ENCODE measurements around the gene UTS2R.

DNA sequence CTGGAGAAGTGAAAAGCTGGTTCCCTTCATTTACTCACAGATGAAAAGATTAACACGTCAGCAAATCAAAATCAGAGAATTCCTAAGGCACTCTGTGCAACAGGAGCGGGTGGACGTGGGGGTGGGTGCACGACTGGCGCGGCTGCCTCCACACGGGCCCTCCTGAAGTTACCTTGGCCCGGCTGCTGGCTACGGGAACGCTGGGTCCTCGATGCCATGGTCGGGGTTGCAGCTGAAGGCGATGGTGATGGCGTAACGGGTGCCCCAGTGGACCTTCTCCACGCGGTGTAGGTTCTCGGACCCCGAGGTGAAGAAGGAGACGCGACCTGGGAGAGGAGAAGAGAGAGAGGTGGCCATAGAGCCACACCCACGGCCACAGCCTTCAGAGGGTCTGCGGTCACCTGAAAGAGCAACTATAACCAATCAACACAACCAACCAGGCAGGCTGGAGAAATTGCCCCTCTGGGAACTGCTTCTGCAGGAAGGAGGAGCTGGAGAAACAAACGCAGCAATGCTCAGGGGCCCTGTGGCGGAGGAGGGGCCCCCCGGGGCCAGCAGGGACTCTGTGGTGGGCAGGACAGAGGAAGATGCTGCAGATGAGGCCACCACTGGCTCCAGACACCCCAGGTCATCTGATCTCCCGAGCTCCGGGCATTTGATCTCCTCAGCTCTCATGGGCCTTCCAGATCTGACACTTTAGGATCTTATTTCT is 20.8 kb downstream of the UTS2R start:
- TF ChIP-seq, protein P1, sequence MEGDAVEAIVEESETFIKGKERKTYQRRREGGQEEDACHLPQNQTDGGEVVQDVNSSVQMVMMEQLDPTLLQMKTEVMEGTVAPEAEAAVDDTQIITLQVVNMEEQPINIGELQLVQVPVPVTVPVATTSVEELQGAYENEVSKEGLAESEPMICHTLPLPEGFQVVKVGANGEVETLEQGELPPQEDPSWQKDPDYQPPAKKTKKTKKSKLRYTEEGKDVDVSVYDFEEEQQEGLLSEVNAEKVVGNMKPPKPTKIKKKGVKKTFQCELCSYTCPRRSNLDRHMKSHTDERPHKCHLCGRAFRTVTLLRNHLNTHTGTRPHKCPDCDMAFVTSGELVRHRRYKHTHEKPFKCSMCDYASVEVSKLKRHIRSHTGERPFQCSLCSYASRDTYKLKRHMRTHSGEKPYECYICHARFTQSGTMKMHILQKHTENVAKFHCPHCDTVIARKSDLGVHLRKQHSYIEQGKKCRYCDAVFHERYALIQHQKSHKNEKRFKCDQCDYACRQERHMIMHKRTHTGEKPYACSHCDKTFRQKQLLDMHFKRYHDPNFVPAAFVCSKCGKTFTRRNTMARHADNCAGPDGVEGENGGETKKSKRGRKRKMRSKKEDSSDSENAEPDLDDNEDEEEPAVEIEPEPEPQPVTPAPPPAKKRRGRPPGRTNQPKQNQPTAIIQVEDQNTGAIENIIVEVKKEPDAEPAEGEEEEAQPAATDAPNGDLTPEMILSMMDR (IDR thresholded peaks at IDR 0.05; ENCODE audit: poor library complexity, severe bottlenecking) = no peak
- TF ChIP-seq EZH2 (IDR thresholded peaks at IDR 0.05; ENCODE audit: borderline replicate concordance, insufficient read depth, low read length, poor library complexity, severe bottlenecking) (no peak), TAF1 (IDR thresholded peaks at IDR 0.05; ENCODE audit: low read depth) (no peak), RAD21 (conservative IDR thresholded peaks at IDR 0.05) (no peak), EP300 (conservative IDR thresholded peaks at IDR 0.05; ENCODE audit: poor library complexity, severe bottlenecking) (no peak), SMC3 (conservative IDR thresholded peaks at IDR 0.05; ENCODE audit: poor library complexity) (no peak), POLR2AphosphoS5 (IDR thresholded peaks at IDR 0.05) (no peak)
- TF ChIP-seq, protein P2, sequence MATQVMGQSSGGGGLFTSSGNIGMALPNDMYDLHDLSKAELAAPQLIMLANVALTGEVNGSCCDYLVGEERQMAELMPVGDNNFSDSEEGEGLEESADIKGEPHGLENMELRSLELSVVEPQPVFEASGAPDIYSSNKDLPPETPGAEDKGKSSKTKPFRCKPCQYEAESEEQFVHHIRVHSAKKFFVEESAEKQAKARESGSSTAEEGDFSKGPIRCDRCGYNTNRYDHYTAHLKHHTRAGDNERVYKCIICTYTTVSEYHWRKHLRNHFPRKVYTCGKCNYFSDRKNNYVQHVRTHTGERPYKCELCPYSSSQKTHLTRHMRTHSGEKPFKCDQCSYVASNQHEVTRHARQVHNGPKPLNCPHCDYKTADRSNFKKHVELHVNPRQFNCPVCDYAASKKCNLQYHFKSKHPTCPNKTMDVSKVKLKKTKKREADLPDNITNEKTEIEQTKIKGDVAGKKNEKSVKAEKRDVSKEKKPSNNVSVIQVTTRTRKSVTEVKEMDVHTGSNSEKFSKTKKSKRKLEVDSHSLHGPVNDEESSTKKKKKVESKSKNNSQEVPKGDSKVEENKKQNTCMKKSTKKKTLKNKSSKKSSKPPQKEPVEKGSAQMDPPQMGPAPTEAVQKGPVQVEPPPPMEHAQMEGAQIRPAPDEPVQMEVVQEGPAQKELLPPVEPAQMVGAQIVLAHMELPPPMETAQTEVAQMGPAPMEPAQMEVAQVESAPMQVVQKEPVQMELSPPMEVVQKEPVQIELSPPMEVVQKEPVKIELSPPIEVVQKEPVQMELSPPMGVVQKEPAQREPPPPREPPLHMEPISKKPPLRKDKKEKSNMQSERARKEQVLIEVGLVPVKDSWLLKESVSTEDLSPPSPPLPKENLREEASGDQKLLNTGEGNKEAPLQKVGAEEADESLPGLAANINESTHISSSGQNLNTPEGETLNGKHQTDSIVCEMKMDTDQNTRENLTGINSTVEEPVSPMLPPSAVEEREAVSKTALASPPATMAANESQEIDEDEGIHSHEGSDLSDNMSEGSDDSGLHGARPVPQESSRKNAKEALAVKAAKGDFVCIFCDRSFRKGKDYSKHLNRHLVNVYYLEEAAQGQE (IDR thresholded peaks at IDR 0.05; ENCODE audit: borderline replicate concordance) = no peak
